ENCODE measurements around the gene DOK5.

The DOK5 gene

GRCh38 chr20:54515793-54516628 is 40.6 kb downstream of the DOK5 start:
- no peaks in the 10 kb centered on the region for H3K27me3 ChIP-seq (ENCODE audit: low read depth, low read length)

GRCh38 chr20:54517241-54517975 is 42.0 kb downstream of the DOK5 start:
- Histone ChIP-seq H3K36me3 (ENCODE audit: control insufficient read depth in 1 of 2, insufficient read depth in 2 of 2, low read length in 2 of 2) (no peaks in the 10 kb centered on the region), H3K4me3 (ENCODE audit: low read depth in 1 of 2, low read length in 2 of 2) (no peak overlapping the region), H3K9me3 (ENCODE audit: control insufficient read depth in 1 of 2, low read length in 2 of 2) (peaks cover 0 to 6% of the 10 kb centered on the region in 2 donors), H3K27ac (ENCODE audit: low read length) (no peak overlapping the region), H3K4me1 (ENCODE audit: control insufficient read depth in 1 of 2, insufficient read depth in 2 of 2, low read length in 2 of 2) (no peaks in the 10 kb centered on the region), H3K27me3 (ENCODE audit: low read depth, low read length) (no peaks in the 10 kb centered on the region)

More at GRCh38 chr20:54515793-54516628, 40.6 kb downstream of the DOK5 start:
- H3K4me3 ChIP-seq (ENCODE audit: low read depth in 1 of 2, low read length in 2 of 2) = no peak overlapping the region
- no peak overlapping the region for H3K27ac ChIP-seq (ENCODE audit: low read length)
- H3K36me3 ChIP-seq (ENCODE audit: control insufficient read depth in 1 of 2, insufficient read depth in 2 of 2, low read length in 2 of 2) = no peaks in the 10 kb centered on the region
- no peaks in the 10 kb centered on the region for H3K4me1 ChIP-seq (ENCODE audit: control insufficient read depth in 1 of 2, insufficient read depth in 2 of 2, low read length in 2 of 2)
- H3K9me3 ChIP-seq (ENCODE audit: control insufficient read depth in 1 of 2, low read length in 2 of 2) = peaks cover 0 to 6% of the 10 kb centered on the region in 2 donors

- Histone ChIP-seq H3K4me3 (ENCODE audit: low read depth in 1 of 2, low read length in 2 of 2) (no peak overlapping the region), H3K4me1 (ENCODE audit: control insufficient read depth in 1 of 2, insufficient read depth in 2 of 2, low read length in 2 of 2) (no peaks in the 10 kb centered on the region), H3K36me3 (ENCODE audit: control insufficient read depth in 1 of 2, insufficient read depth in 2 of 2, low read length in 2 of 2) (no peaks in the 10 kb centered on the region), H3K27me3 (ENCODE audit: low read depth, low read length) (no peaks in the 10 kb centered on the region), H3K27ac (ENCODE audit: low read length) (no peak overlapping the region), H3K9me3 (ENCODE audit: control insufficient read depth in 1 of 2, low read length in 2 of 2) (no peaks in the 10 kb centered on the region)
Measured at GRCh38 chr20:54524849-54525248, 49.5 kb downstream of the DOK5 start.

GRCh38 chr20:54525916-54526590 is 50.7 kb downstream of the DOK5 start:
- no peak overlapping the region for H3K4me3 ChIP-seq (ENCODE audit: low read depth in 1 of 2, low read length in 2 of 2)
- no peaks in the 10 kb centered on the region for H3K36me3 ChIP-seq (ENCODE audit: control insufficient read depth in 1 of 2, insufficient read depth in 2 of 2, low read length in 2 of 2)
- H3K9me3 ChIP-seq (ENCODE audit: control insufficient read depth in 1 of 2, low read length in 2 of 2) = no peaks in the 10 kb centered on the region
- H3K27ac ChIP-seq (ENCODE audit: low read length) = no peak overlapping the region
- H3K4me1 ChIP-seq (ENCODE audit: control insufficient read depth in 1 of 2, insufficient read depth in 2 of 2, low read length in 2 of 2) = no peaks in the 10 kb centered on the region
- no peaks in the 10 kb centered on the region for H3K27me3 ChIP-seq (ENCODE audit: low read depth, low read length)

GRCh38 chr20:54526801-54527200 is 51.4 kb downstream of the DOK5 start:
- no peaks in the 10 kb centered on the region for H3K27me3 ChIP-seq (ENCODE audit: low read depth, low read length)
- no peaks in the 10 kb centered on the region for H3K36me3 ChIP-seq (ENCODE audit: control insufficient read depth in 1 of 2, insufficient read depth in 2 of 2, low read length in 2 of 2)
- H3K27ac ChIP-seq (ENCODE audit: low read length) = no peak overlapping the region
- no peaks in the 10 kb centered on the region for H3K4me1 ChIP-seq (ENCODE audit: control insufficient read depth in 1 of 2, insufficient read depth in 2 of 2, low read length in 2 of 2)
- H3K9me3 ChIP-seq (ENCODE audit: control insufficient read depth in 1 of 2, low read length in 2 of 2) = no peaks in the 10 kb centered on the region
- no peak overlapping the region for H3K4me3 ChIP-seq (ENCODE audit: low read depth in 1 of 2, low read length in 2 of 2)

GRCh38 chr20:54532573-54532972 is 57.2 kb downstream of the DOK5 start:
- H3K27me3 ChIP-seq (ENCODE audit: low read depth, low read length) = no peaks in the 10 kb centered on the region
- H3K4me1 ChIP-seq (ENCODE audit: control insufficient read depth in 1 of 2, insufficient read depth in 2 of 2, low read length in 2 of 2) = no peaks in the 10 kb centered on the region
- H3K9me3 ChIP-seq (ENCODE audit: control insufficient read depth in 1 of 2, low read length in 2 of 2) = no peaks in the 10 kb centered on the region
- no peaks in the 10 kb centered on the region for H3K36me3 ChIP-seq (ENCODE audit: control insufficient read depth in 1 of 2, insufficient read depth in 2 of 2, low read length in 2 of 2)
- H3K4me3 ChIP-seq (ENCODE audit: low read depth in 1 of 2, low read length in 2 of 2) = no peak overlapping the region
- H3K27ac ChIP-seq (ENCODE audit: low read length) = no peak overlapping the region

GRCh38 chr20:54534101-54534500 is 58.7 kb downstream of the DOK5 start:
- Histone ChIP-seq H3K27me3 (ENCODE audit: low read depth, low read length) (no peaks in the 10 kb centered on the region), H3K4me3 (ENCODE audit: low read depth in 1 of 2, low read length in 2 of 2) (no peak overlapping the region), H3K4me1 (ENCODE audit: control insufficient read depth in 1 of 2, insufficient read depth in 2 of 2, low read length in 2 of 2) (no peaks in the 10 kb centered on the region), H3K36me3 (ENCODE audit: control insufficient read depth in 1 of 2, insufficient read depth in 2 of 2, low read length in 2 of 2) (no peaks in the 10 kb centered on the region), H3K27ac (ENCODE audit: low read length) (no peak overlapping the region), H3K9me3 (ENCODE audit: control insufficient read depth in 1 of 2, low read length in 2 of 2) (peaks cover 0 to 3% of the 10 kb centered on the region in 2 donors)

- no peak overlapping the region for H3K27ac ChIP-seq (ENCODE audit: low read length)
- H3K4me1 ChIP-seq (ENCODE audit: control insufficient read depth in 1 of 2, insufficient read depth in 2 of 2, low read length in 2 of 2) = no peaks in the 10 kb centered on the region
- H3K4me3 ChIP-seq (ENCODE audit: low read depth in 1 of 2, low read length in 2 of 2) = no peak overlapping the region
- H3K27me3 ChIP-seq (ENCODE audit: low read depth, low read length) = no peaks in the 10 kb centered on the region
- no peaks in the 10 kb centered on the region for H3K36me3 ChIP-seq (ENCODE audit: control insufficient read depth in 1 of 2, insufficient read depth in 2 of 2, low read length in 2 of 2)
- H3K9me3 ChIP-seq (ENCODE audit: control insufficient read depth in 1 of 2, low read length in 2 of 2) = peaks cover 0 to 3% of the 10 kb centered on the region in 2 donors
Measured at GRCh38 chr20:54535033-54535432, 59.6 kb downstream of the DOK5 start.

- Histone ChIP-seq H3K27me3 (ENCODE audit: low read depth, low read length) (no peaks in the 10 kb centered on the region), H3K36me3 (ENCODE audit: control insufficient read depth in 1 of 2, insufficient read depth in 2 of 2, low read length in 2 of 2) (no peaks in the 10 kb centered on the region), H3K27ac (ENCODE audit: low read length) (no peak overlapping the region), H3K9me3 (ENCODE audit: control insufficient read depth in 1 of 2, low read length in 2 of 2) (peaks cover 0 to 3% of the 10 kb centered on the region in 2 donors), H3K4me1 (ENCODE audit: control insufficient read depth in 1 of 2, insufficient read depth in 2 of 2, low read length in 2 of 2) (no peaks in the 10 kb centered on the region), H3K4me3 (ENCODE audit: low read depth in 1 of 2, low read length in 2 of 2) (no peak overlapping the region)
Measured at GRCh38 chr20:54535746-54536145, 60.4 kb downstream of the DOK5 start.

GRCh38 chr20:54539521-54540046 is 64.2 kb downstream of the DOK5 start:
- Histone ChIP-seq H3K4me3 (ENCODE audit: low read depth in 1 of 2, low read length in 2 of 2) (no peak overlapping the region), H3K27ac (ENCODE audit: low read length) (no peak overlapping the region), H3K36me3 (ENCODE audit: control insufficient read depth in 1 of 2, insufficient read depth in 2 of 2, low read length in 2 of 2) (no peaks in the 10 kb centered on the region), H3K27me3 (ENCODE audit: low read depth, low read length) (no peaks in the 10 kb centered on the region), H3K9me3 (ENCODE audit: control insufficient read depth in 1 of 2, low read length in 2 of 2) (peaks cover 0 to 7% of the 10 kb centered on the region in 2 donors), H3K4me1 (ENCODE audit: control insufficient read depth in 1 of 2, insufficient read depth in 2 of 2, low read length in 2 of 2) (no peaks in the 10 kb centered on the region)

GRCh38 chr20:54543369-54543768 is 68.0 kb downstream of the DOK5 start:
- no peaks in the 10 kb centered on the region for H3K4me1 ChIP-seq (ENCODE audit: control insufficient read depth in 1 of 2, insufficient read depth in 2 of 2, low read length in 2 of 2)
- no peaks in the 10 kb centered on the region for H3K36me3 ChIP-seq (ENCODE audit: control insufficient read depth in 1 of 2, insufficient read depth in 2 of 2, low read length in 2 of 2)
- H3K27ac ChIP-seq (ENCODE audit: low read length) = no peak overlapping the region
- H3K27me3 ChIP-seq (ENCODE audit: low read depth, low read length) = no peaks in the 10 kb centered on the region
- H3K4me3 ChIP-seq (ENCODE audit: low read depth in 1 of 2, low read length in 2 of 2) = no peak overlapping the region
- peaks cover 0 to 5% of the 10 kb centered on the region in 2 donors for H3K9me3 ChIP-seq (ENCODE audit: control insufficient read depth in 1 of 2, low read length in 2 of 2)
